Fibroblast of the aortic adventitia (primary cell): ENCODE data around the gene BABAM2. TPM values are rescaled to one million over a fixed set of nuclear protein-coding genes. Genes with fewer than 3 reads are reported as not detected.

Experiments
- DNase-seq: peaks from one replicate; pipeline ENCODE4 v3.0.0-alpha.2; 2010; ENCODE audit warnings: low read depth
- H3K4me3 ChIP-seq: 2 replicates; pipeline ENCODE4 v1.5.1; 2011; ENCODE audit warnings: low read depth, mild to moderate bottlenecking, control low read depth, low read length, moderate library complexity
- total RNA-seq: library from RNA; depleted of rRNA; stranded (reverse); fragments of >200 nt; gene quantifications from 2 replicates; pipeline ENCODE4 v1.2.3, GENCODE V29; 2012; ENCODE audit warnings: low replicate concordance
- TF ChIP-seq, protein P1 (sequence below): IDR thresholded peaks from 2 replicates; pipeline ENCODE4 v1.5.1; 2011; ENCODE audit warnings: mild to moderate bottlenecking, low read length, control low read depth, inconsistent platforms; ENCODE audit not compliant: insufficient read depth

Gene BABAM2
- total RNA-seq, 1 donor = 45.3 TPM

DNA sequence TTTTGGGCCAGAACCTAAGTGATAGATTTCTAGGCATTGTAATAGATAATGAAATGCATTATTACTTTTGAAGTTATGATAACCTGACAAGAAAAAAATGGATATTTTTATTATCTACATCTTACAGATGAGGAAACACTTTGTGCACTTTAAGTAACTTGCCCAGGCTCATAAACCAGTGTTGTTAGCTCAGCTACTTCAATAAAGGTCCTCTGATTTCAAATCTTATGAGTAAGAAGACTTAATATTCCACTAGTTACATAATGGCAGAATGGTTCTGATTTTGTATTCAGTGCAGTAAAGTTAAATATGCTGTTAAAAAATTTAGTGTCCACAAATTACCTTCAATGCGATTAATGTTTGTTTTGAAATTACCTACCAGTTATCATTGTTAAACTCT is 199.0 kb downstream of the BABAM2 start:
- no peak for DNase-seq
- no peak overlapping the region for H3K4me3 ChIP-seq
- TF ChIP-seq, protein P1, sequence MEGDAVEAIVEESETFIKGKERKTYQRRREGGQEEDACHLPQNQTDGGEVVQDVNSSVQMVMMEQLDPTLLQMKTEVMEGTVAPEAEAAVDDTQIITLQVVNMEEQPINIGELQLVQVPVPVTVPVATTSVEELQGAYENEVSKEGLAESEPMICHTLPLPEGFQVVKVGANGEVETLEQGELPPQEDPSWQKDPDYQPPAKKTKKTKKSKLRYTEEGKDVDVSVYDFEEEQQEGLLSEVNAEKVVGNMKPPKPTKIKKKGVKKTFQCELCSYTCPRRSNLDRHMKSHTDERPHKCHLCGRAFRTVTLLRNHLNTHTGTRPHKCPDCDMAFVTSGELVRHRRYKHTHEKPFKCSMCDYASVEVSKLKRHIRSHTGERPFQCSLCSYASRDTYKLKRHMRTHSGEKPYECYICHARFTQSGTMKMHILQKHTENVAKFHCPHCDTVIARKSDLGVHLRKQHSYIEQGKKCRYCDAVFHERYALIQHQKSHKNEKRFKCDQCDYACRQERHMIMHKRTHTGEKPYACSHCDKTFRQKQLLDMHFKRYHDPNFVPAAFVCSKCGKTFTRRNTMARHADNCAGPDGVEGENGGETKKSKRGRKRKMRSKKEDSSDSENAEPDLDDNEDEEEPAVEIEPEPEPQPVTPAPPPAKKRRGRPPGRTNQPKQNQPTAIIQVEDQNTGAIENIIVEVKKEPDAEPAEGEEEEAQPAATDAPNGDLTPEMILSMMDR = no peak

DNA sequence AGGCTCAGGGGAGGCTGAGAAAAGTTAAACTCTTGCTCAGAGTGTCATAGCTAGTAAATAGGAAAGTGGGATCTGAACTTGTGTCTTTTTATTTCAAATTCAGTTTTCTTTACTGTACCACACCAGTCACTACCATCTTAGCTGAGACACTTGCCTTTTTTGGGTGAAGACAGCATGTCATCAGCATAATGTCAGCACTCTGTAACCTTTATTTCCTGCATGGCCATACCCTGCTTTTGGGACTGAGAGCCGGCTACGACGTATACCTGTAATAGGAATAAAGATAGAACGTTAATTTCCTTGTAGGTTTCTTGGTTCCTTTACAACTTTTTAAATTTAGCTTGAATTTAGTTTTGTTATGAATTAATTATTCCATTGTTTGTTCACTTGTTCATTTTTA is 202.8 kb downstream of the BABAM2 start:
- no peak overlapping the region for H3K4me3 ChIP-seq
- TF ChIP-seq, protein P1 = no peak
- DNase-seq = no peak

DNA sequence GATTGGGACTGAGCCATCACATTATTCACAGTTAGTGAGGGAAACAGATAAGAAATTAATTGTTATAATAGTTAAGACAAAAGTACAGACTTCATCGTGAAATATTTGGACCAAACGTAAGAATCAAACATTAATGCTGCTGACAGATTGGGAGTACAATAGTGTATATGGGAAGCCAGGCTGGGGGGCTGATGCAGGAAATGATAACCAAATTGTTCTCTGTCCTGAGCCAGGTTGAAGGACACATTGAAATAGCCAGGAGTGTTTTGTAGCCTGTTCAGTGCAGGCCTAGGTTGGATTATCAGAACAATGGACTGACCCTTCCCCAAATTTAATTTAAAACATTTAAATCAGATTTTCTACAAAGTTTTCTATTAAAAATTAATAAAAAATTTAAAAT is 203.2 kb downstream of the BABAM2 start:
- DNase-seq = no peak
- H3K4me3 ChIP-seq = no peak overlapping the region
- TF ChIP-seq, protein P1 = no peak

DNA sequence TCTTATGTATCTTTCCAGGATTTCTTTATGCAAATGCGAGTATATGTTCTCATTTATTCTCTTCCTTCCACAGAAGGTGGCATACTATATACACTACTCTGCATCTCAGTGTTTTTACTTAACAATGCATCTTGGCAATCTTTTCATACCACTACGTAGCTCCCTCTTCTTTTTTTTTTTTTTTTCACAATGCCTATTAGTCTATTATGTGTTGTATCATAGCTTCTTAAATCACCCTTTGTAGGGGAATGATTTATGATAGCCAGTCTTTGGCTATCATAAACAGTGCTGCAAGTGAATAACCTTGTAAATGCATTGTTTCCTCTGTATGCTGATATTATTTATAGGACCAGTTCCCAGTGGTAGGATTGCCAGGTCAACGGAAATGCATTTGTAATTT is 204.2 kb downstream of the BABAM2 start:
- TF ChIP-seq, protein P1 = no peak
- no peak for DNase-seq
- no peak overlapping the region for H3K4me3 ChIP-seq

DNA sequence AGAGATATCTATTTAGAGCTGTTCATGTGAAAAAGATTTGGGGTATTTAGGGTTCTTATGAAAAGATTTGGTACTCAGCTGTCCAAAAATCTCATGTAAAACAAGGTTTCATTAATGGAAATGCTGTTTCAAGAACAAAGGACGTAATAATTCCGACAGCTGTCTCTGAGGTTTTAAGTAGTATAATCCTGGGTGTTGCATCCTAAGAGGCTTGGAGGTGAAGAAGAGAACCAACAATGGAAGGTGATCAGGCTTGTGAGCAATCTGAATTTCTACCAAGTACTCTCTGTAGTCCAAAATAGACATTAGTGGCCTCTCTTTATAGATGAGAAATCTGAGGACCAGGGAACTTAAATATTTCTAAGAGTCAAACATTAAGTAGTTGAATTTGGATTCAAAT is 205.1 kb downstream of the BABAM2 start:
- no peak overlapping the region for H3K4me3 ChIP-seq
- TF ChIP-seq, protein P1 = no peak

DNA sequence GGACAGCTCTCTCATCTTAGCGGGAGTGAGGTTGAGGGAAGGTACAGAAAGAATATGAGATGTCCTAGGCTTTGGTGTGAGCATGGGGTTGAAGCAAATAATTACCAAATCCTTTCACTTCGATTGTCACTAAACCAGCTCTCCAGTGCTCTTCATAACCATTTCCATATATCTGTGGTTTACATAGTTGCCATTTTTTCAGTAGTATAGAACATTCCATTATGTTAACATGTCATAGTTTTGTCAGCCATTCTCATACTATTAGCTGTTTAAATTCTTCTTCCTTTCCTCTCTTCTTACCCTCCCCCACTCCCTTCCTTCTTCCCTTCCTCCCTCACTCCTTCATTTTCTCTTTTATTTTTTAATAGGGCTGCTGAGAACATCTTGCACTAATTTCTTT is 205.9 kb downstream of the BABAM2 start:
- TF ChIP-seq, protein P1 = no peak
- DNase-seq = no peak

More for the DNA sequence above, 205.1 kb downstream of the BABAM2 start:
- no peak for DNase-seq

DNA sequence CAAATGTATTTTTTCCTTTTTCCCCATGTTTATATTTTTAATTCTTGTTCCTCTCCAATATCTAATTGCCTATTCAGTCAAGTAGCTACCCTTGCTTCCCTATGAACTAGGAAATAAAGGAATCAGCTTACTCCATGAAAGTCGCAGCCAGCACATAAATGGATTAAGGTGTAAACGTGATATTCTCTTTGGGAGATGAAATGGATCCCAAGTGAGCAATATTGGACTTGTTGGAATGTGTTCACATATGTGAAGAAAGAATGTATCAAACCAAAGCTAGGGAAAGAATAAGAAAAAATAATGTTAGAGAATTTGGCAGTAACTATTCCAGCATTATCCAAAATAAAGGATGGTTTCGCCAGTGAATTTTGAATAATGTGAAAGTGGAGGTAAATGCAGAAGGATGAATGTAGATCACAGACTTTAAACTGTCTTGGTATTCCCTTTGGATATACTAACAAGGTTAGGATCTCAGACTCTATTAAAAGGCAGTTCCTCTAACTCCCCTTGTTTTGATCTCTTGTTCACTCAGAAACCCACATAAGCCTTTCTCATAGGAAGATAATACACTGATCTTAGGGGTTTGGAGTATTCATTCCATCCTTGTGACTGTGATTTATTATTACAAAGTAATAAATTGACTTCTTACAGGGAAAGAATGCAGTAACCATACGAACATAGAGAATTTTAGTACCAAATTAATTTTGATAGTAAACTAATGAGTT is 208.1 kb downstream of the BABAM2 start:
- no peak for DNase-seq
- TF ChIP-seq, protein P1 = no peak
- H3K4me3 ChIP-seq = no peak overlapping the region

More for the DNA sequence above, 205.9 kb downstream of the BABAM2 start:
- no peak overlapping the region for H3K4me3 ChIP-seq
